Measurements from ENCODE around the gene PEX6.
"Not testable (repeated sequence)": the region's sequence is repeated elsewhere in the genome, so short reads cannot be mapped to it uniquely, and the experiment has no call there.

Gene PEX6

GRCh38 chr6:42942444-42942843 lies 36.5 kb downstream of the PEX6 start:
- H3K4me2 ChIP-seq (ENCODE audit: low read depth, low read length, poor library complexity, severe bottlenecking): no peak overlapping the region
- peaks cover 9% of the 10 kb centered on the region for H4K20me1 ChIP-seq (ENCODE audit: insufficient read depth, low read length, poor library complexity, severe bottlenecking)
- peaks cover 39% of the 10 kb centered on the region; the same call in 1 of the 2 replicates for H3K36me3 ChIP-seq (ENCODE audit: insufficient read depth, low read length)

DNA sequence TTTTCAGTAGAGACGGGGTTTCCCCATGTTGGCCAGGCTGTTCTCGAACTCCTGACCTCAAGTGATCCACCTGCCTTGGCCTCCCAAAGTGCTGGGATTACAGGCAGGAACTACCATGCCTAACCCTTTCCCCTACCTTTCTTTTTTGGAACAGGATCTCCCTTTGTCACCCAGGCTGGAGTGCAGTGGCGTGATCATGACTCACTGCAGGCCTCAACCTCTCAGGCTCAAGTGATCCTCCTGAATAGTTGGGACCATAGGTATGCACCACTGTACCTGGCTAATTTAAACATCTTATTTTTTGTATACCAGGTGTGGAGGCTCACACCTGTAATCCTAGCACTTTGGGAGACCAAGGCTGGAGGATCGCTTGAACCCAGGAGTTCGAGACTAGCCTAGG lies 37.6 kb downstream of the PEX6 start:
- H3F3A ChIP-seq (ENCODE audit: low read depth); H3K27me3 ChIP-seq (ENCODE audit: insufficient read depth, low read length, poor library complexity, severe bottlenecking); H3K9ac ChIP-seq (ENCODE audit: low read depth, low read length, poor library complexity, severe bottlenecking); H2AFZ ChIP-seq (ENCODE audit: low read length); H3K9me3 ChIP-seq (ENCODE audit: insufficient read depth, low read depth, low read length); H3K4me3 ChIP-seq (ENCODE audit: low read length, poor library complexity, severe bottlenecking); H3K4me1 ChIP-seq (ENCODE audit: insufficient read depth, low read length, poor library complexity, severe bottlenecking); H3K4me2 ChIP-seq (ENCODE audit: low read depth, low read length, poor library complexity, severe bottlenecking); H3K9me2 ChIP-seq (replicated peaks; ENCODE audit: low read depth, low read length): not testable (repeated sequence)
- H3K79me2 ChIP-seq (ENCODE audit: insufficient read depth, low read length): peaks cover 24% of the 10 kb centered on the region; the same call in 1 of the 2 replicates
- peaks cover 17% of the 10 kb centered on the region for H4K20me1 ChIP-seq (ENCODE audit: insufficient read depth, low read length, poor library complexity, severe bottlenecking)
- H3K36me3 ChIP-seq (ENCODE audit: insufficient read depth, low read length): peaks cover 50% of the 10 kb centered on the region; the same call in 1 of the 2 replicates

More at GRCh38 chr6:42942444-42942843, 36.5 kb downstream of the PEX6 start:
- Histone ChIP-seq H3K9me3 (ENCODE audit: insufficient read depth, low read depth, low read length) (no peaks in the 10 kb centered on the region), H3K9ac (ENCODE audit: low read depth, low read length, poor library complexity, severe bottlenecking) (no peak overlapping the region), H3K9me2 (replicated peaks; ENCODE audit: low read depth, low read length) (no peaks in the 10 kb centered on the region), H3K27me3 (ENCODE audit: insufficient read depth, low read length, poor library complexity, severe bottlenecking) (no peaks in the 10 kb centered on the region), H3K4me1 (ENCODE audit: insufficient read depth, low read length, poor library complexity, severe bottlenecking) (no peaks in the 10 kb centered on the region), H3F3A (ENCODE audit: low read depth) (no peaks in the 10 kb centered on the region), H3K4me3 (ENCODE audit: low read length, poor library complexity, severe bottlenecking) (no peak overlapping the region), H2AFZ (ENCODE audit: low read length) (no peak overlapping the region), H3K79me2 (ENCODE audit: insufficient read depth, low read length) (peaks cover 13% of the 10 kb centered on the region; the same call in 1 of the 2 replicates)
- TF ChIP-seq CTCF (conservative IDR thresholded peaks at IDR 0.05; ENCODE audit: low read length) (no peak), EZH2phosphoT487 (IDR thresholded peaks at IDR 0.05; ENCODE audit: borderline replicate concordance) (no peak)

DNA sequence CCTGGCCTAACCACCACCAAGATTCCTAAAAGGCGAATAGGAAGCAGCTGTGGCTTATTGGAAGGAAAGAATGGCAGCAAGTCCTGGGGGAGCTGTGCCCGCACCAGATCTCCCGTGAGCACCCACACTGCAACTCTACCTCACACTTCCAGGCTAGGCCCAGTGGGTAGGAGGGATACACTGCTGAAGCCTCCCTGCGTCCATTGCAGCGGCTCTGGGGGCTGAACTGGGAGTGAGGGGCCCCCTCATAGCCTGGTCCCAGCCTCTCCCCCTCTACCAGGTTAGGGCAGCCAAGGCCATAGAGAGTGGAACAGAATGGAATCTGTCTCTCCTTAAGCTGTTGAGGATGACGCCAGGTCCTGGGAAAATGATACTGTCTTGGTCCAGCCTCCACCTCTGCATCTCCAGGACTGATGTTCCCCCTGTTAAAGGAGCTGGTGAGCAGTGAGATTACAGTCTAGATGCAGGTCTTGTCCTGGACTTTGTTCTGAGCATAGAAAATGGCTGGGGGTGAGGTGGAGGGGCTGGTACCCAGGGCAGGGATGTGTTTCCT lies 38.4 kb downstream of the PEX6 start:
- H2AFZ ChIP-seq (ENCODE audit: low read length): no peak overlapping the region
- H3K27me3 ChIP-seq (ENCODE audit: insufficient read depth, low read length, poor library complexity, severe bottlenecking): no peaks in the 10 kb centered on the region
- H3K4me3 ChIP-seq (ENCODE audit: low read length, poor library complexity, severe bottlenecking): no peak overlapping the region
- no peaks in the 10 kb centered on the region for H3K9me2 ChIP-seq (replicated peaks; ENCODE audit: low read depth, low read length)
- H3F3A ChIP-seq (ENCODE audit: low read depth): no peaks in the 10 kb centered on the region
- peaks cover 32% of the 10 kb centered on the region; the same call in 1 of the 2 replicates for H3K79me2 ChIP-seq (ENCODE audit: insufficient read depth, low read length)
- no peaks in the 10 kb centered on the region for H3K4me1 ChIP-seq (ENCODE audit: insufficient read depth, low read length, poor library complexity, severe bottlenecking)
- H3K36me3 ChIP-seq (ENCODE audit: insufficient read depth, low read length): peaks cover 58% of the 10 kb centered on the region; the same call in 1 of the 2 replicates
- TF ChIP-seq EZH2phosphoT487 (IDR thresholded peaks at IDR 0.05; ENCODE audit: borderline replicate concordance): no peak
- TF ChIP-seq CTCF (conservative IDR thresholded peaks at IDR 0.05; ENCODE audit: low read length): no peak
- H4K20me1 ChIP-seq (ENCODE audit: insufficient read depth, low read length, poor library complexity, severe bottlenecking): peaks cover 19% of the 10 kb centered on the region
- H3K9me3 ChIP-seq (ENCODE audit: insufficient read depth, low read depth, low read length): no peaks in the 10 kb centered on the region
- no peak overlapping the region for H3K9ac ChIP-seq (ENCODE audit: low read depth, low read length, poor library complexity, severe bottlenecking)
- H3K4me2 ChIP-seq (ENCODE audit: low read depth, low read length, poor library complexity, severe bottlenecking): no peak overlapping the region

- H2AFZ ChIP-seq (ENCODE audit: low read length): no peak overlapping the region
- H4K20me1 ChIP-seq (ENCODE audit: insufficient read depth, low read length, poor library complexity, severe bottlenecking): peaks cover 26% of the 10 kb centered on the region
- no peaks in the 10 kb centered on the region for H3K9me3 ChIP-seq (ENCODE audit: insufficient read depth, low read depth, low read length)
- no peak overlapping the region for H3K4me3 ChIP-seq (ENCODE audit: low read length, poor library complexity, severe bottlenecking)
- H3K27me3 ChIP-seq (ENCODE audit: insufficient read depth, low read length, poor library complexity, severe bottlenecking): no peaks in the 10 kb centered on the region
- no peak for TF ChIP-seq EZH2phosphoT487 (IDR thresholded peaks at IDR 0.05; ENCODE audit: borderline replicate concordance)
- no peak for TF ChIP-seq CTCF (conservative IDR thresholded peaks at IDR 0.05; ENCODE audit: low read length)
- H3K9me2 ChIP-seq (replicated peaks; ENCODE audit: low read depth, low read length): no peaks in the 10 kb centered on the region
- H3F3A ChIP-seq (ENCODE audit: low read depth): no peaks in the 10 kb centered on the region
- H3K36me3 ChIP-seq (ENCODE audit: insufficient read depth, low read length): peaks cover 65% of the 10 kb centered on the region; the same call in 1 of the 2 replicates
- H3K4me1 ChIP-seq (ENCODE audit: insufficient read depth, low read length, poor library complexity, severe bottlenecking): no peaks in the 10 kb centered on the region
- H3K9ac ChIP-seq (ENCODE audit: low read depth, low read length, poor library complexity, severe bottlenecking): no peak overlapping the region
- no peak overlapping the region for H3K4me2 ChIP-seq (ENCODE audit: low read depth, low read length, poor library complexity, severe bottlenecking)
- peaks cover 40% of the 10 kb centered on the region for H3K79me2 ChIP-seq (ENCODE audit: insufficient read depth, low read length)
These were observed 39.2 kb downstream of the PEX6 start for GRCh38 chr6:42939810-42940167.

All from Loucy (cell line).